GM18907 (cell line): ENCODE results near the gene LAMA3.
"Not testable (repeated sequence)": the region's sequence is repeated elsewhere in the genome, so short reads cannot be mapped to it uniquely, and the experiment has no call there.

Experiments
- ATAC-seq: cut with Tn5 transposase; IDR thresholded peaks from one replicate; pipeline ENCODE4 v1.9.1; 2021; ENCODE audit warnings: mild to moderate bottlenecking, moderate library complexity; ENCODE audit not compliant: unreplicated experiment

The LAMA3 gene

GRCh38 chr18:23703057-23703986 lies 14.1 kb downstream of the LAMA3 start:
- ATAC-seq = no peak

GRCh38 chr18:23703987-23704384 lies 14.7 kb downstream of the LAMA3 start:
- no peak for ATAC-seq

- no peak for ATAC-seq
Observed at GRCh38 chr18:23704806-23705205, 15.6 kb downstream of the LAMA3 start.

- no peak for ATAC-seq
Observed at GRCh38 chr18:23706971-23707640, 17.9 kb downstream of the LAMA3 start.

- ATAC-seq = no peak
Observed at GRCh38 chr18:23710068-23710527, 20.8 kb downstream of the LAMA3 start.

GRCh38 chr18:23710946-23711345 lies 21.7 kb downstream of the LAMA3 start:
- no peak for ATAC-seq

- no peak for ATAC-seq
Observed at GRCh38 chr18:23711426-23711825, 22.2 kb downstream of the LAMA3 start.

- ATAC-seq = no peak
Observed at GRCh38 chr18:23712445-23712844, 23.2 kb downstream of the LAMA3 start.

- ATAC-seq = no peak
Observed at GRCh38 chr18:23714576-23714975, 25.3 kb downstream of the LAMA3 start.

- ATAC-seq = not testable (repeated sequence)
Observed at GRCh38 chr18:23716079-23716478, 26.8 kb downstream of the LAMA3 start.

- no peak for ATAC-seq
Observed at GRCh38 chr18:23716516-23716915, 27.3 kb downstream of the LAMA3 start.

- ATAC-seq = no peak
Observed at GRCh38 chr18:23716966-23717365, 27.7 kb downstream of the LAMA3 start.

- no peak for ATAC-seq
Observed at GRCh38 chr18:23718243-23718720, 29.0 kb downstream of the LAMA3 start.

- ATAC-seq = no peak
Observed at GRCh38 chr18:23718731-23719130, 29.5 kb downstream of the LAMA3 start.

- ATAC-seq = no peak
Observed at GRCh38 chr18:23719634-23720201, 30.5 kb downstream of the LAMA3 start.

- ATAC-seq = no peak
Observed at GRCh38 chr18:23721696-23722480, 32.6 kb downstream of the LAMA3 start.

GRCh38 chr18:23722646-23723045 lies 33.4 kb downstream of the LAMA3 start:
- no peak for ATAC-seq

GRCh38 chr18:23723121-23723520 lies 33.9 kb downstream of the LAMA3 start:
- ATAC-seq = no peak

GRCh38 chr18:23724681-23725080 lies 35.4 kb downstream of the LAMA3 start:
- ATAC-seq = no peak

GRCh38 chr18:23725351-23725750 lies 36.1 kb downstream of the LAMA3 start:
- no peak for ATAC-seq
